HFF-Myc (cell line): ENCODE measurements around the gene CASP8.

ENCODE experiments used
- DNase-seq: peaks from one replicate; pipeline ENCODE4 v3.0.0-alpha.2; 2011; ENCODE audit warnings: low read depth; ENCODE audit errors: extremely low read depth
- H3K4me3 ChIP-seq: replicated peaks from 2 replicates; pipeline ENCODE4 v1.5.1; 2011; ENCODE audit warnings: low read depth, mild to moderate bottlenecking, control low read depth, low read length
- TF ChIP-seq, protein P1 (sequence below): IDR thresholded peaks from 2 replicates; pipeline ENCODE4 v1.5.1; 2012; ENCODE audit warnings: mild to moderate bottlenecking, low read depth, low read length, control low read depth; ENCODE audit errors: missing control alignments

The CASP8 gene

DNA sequence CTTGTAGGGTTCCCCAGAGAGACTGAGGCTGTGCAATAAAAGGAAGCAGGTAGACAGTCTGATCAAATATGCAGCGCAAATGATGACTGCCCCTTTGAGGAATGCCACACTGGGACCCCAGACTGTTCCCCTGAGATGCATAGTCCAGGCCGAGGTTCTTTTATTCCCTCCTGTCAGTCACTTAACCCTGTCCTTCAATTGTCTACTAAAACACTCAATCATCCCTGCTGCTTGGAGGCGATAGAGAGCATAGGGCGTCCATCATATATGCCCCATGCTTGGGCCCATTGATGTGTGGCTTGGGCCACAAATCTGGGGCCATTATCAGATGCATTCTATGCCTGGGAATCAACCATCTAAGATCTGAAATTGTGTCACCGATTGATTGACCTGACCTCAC is 15.5 kb upstream of the CASP8 start:
- TF ChIP-seq, protein P1, sequence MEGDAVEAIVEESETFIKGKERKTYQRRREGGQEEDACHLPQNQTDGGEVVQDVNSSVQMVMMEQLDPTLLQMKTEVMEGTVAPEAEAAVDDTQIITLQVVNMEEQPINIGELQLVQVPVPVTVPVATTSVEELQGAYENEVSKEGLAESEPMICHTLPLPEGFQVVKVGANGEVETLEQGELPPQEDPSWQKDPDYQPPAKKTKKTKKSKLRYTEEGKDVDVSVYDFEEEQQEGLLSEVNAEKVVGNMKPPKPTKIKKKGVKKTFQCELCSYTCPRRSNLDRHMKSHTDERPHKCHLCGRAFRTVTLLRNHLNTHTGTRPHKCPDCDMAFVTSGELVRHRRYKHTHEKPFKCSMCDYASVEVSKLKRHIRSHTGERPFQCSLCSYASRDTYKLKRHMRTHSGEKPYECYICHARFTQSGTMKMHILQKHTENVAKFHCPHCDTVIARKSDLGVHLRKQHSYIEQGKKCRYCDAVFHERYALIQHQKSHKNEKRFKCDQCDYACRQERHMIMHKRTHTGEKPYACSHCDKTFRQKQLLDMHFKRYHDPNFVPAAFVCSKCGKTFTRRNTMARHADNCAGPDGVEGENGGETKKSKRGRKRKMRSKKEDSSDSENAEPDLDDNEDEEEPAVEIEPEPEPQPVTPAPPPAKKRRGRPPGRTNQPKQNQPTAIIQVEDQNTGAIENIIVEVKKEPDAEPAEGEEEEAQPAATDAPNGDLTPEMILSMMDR: no peak
- H3K4me3 ChIP-seq: no peak overlapping the region
- no peak for DNase-seq

DNA sequence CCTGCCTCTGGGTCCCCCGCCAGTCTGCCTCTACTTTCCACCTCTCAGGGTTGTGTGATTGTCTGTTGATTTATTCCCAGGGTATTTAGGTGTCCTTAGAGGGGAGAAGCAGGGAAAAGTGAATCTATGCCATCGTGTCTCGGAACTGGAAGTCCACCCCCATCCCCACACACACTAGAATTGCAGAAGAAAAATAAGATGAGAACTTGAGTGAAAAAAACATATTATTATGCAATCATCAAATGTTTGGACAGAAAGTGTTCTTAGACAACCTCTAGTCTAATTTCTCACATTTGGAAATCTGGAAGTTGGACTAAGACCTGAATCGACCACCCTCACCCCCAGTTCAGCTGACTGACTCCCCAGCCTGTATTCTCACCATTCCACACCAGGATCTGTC is 14.1 kb upstream of the CASP8 start:
- TF ChIP-seq, protein P1: no peak
- no peak for DNase-seq
- H3K4me3 ChIP-seq: no peak overlapping the region

DNA sequence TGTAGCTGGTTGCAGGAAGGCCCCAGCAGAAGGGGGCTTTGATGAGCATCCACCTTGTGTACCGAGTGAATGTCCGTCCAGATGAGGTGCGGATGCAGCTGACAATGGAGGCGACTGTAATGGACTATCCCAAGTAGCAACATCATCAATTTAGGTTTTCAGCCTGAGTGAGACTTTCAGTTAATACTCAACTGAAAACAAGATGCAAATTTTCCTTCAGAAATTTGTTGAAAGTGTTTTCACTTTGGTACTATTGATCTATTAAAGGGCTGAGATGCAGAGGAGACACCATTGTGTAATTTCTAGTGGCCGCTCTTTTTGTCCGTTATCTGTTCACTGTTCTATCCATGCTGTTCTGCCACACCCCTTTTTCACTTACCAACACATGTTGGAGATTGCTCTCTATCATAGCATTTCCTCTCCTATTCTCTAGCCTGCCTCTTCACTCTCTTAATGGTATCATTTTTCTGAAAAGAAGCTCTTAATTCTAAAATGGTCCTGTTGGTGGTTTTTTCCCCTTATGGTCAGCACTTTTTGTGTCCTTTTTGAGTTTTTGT is 12.0 kb upstream of the CASP8 start:
- no peak for DNase-seq
- H3K4me3 ChIP-seq: no peak overlapping the region
- TF ChIP-seq, protein P1: no peak

DNA sequence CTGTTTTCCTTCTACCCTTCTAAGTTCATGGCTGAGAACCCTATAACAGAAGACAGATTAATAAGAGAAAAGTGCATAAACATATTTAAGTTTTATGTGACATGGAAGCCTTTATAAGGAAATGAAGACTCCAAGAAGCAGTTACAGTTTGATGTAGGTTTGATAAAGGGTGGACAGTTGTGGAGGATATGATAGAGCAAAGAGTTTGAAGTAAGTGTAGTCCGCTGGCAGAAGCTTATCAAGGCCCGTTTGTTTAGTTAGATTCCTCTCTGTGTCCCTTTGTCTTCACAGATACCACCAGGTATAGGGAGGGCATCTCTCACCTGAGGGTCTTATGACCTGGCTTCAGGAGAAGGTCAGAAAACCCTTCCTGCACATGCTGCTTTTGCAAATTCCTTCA is 10.4 kb upstream of the CASP8 start:
- no peak for DNase-seq
- TF ChIP-seq, protein P1: no peak
- H3K4me3 ChIP-seq: no peak overlapping the region

DNA sequence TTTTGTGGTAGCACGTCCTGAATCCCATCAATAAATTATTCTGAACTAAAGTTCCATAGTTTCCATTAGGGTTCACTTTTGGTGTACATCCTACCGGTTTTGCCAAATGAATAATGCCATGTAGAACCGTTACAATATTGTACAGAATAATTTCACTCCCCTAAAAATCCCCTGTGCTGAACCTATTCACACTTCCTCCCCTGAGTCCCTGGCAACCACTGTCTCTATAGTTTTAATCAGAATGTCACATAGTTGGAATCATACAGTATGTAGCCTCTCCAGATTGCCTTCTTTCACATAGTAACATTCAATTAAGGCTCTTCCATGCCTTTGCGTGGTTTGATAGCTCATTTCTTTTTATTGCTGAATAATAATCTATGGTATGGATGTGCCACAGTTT is 9.6 kb upstream of the CASP8 start:
- DNase-seq: no peak
- H3K4me3 ChIP-seq: no peak overlapping the region
- TF ChIP-seq, protein P1: no peak

DNA sequence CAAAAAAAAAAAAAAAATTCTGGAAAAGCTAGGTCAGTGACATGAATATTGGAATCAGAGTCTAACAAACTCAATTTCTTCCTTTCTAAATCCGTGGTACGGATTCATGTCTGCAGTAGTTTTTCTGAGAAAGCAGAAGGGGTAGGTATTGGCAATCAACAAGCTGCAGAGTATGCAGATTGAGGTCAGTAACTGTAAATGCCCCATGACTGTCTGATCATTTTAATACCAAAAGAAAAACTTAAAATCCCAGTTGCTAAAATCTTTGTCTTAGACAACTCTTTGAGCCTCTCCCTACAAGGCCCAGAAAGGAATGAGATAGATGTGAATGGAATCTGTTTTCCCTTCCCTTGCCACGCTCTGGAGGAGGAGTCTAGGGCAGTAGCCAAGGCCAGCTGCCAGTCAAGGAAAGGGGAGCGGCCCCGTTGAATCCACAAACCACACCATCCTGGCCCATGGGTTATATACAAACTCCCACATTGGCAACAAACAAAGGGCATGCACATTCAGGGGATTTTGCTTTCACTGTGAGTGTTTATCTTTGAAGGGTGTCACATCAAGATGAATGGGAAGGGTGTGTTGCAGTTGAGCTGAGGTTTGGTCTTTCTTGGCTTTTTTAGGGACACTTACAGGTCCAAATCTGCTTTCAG is 6.1 kb upstream of the CASP8 start:
- no peak overlapping the region for H3K4me3 ChIP-seq
- TF ChIP-seq, protein P1: no peak
- no peak for DNase-seq

DNA sequence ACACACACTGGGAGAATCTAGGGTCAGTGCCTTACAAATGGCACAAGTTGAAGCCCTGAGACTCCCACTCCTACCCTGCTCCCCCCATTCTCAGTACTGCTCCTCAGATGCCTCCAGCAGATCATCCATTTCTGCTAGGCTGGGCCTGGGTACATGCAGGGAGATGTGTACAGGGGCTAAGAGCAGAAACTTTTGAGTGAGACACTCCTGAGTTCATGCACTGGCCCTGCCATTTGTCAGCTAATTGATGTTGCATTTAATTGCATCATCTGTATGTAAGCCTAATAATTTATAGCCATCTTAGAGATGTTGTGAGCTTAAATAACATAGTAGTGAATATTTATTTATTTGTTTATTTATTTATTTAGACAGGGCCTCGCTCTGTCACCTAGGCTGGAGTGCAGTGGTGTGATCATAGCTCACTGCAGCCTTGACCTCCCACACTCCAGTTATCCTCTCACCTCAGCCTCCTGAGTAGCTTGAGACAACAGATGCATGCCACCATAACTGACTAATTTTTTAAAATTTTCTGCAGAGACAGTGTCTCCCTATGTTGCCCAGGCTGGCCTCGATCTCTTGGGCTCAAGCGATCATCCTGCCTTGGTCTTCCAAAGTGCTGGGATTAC is 4.8 kb upstream of the CASP8 start:
- TF ChIP-seq, protein P1: no peak
- H3K4me3 ChIP-seq: no peak overlapping the region
- no peak for DNase-seq
